GM19351 (cell line): ENCODE measurements around the gene RASGRF2.
"Not testable (repeated sequence)": the region's sequence is repeated elsewhere in the genome, so short reads cannot be mapped to it uniquely, and the experiment has no call there.

Experiments used
- ATAC-seq: cut with Tn5 transposase; IDR thresholded peaks from one replicate; pipeline ENCODE4 v1.9.1; 2021; ENCODE audit warnings: mild to moderate bottlenecking, moderate library complexity; ENCODE audit not compliant: unreplicated experiment

RASGRF2 gene

DNA sequence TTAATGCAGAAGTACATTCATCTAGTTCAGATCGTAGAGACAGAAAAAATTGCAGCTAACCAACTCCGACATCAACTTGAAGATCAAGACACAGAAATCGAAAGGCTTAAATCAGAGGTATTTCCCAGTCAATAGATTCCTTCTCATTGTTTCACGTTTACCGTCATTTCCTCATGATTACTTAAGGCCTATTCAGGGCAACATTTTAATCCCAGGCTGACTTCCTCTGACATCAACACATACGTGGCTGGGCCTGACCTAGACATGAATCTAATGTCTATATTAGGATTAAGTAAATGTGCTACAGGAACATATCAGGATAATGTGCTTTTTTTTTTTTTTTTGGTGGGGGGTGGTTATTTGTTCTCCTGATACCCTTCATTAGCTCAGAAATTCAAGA lies 107.9 kb downstream of the RASGRF2 start:
- no peak for ATAC-seq

DNA sequence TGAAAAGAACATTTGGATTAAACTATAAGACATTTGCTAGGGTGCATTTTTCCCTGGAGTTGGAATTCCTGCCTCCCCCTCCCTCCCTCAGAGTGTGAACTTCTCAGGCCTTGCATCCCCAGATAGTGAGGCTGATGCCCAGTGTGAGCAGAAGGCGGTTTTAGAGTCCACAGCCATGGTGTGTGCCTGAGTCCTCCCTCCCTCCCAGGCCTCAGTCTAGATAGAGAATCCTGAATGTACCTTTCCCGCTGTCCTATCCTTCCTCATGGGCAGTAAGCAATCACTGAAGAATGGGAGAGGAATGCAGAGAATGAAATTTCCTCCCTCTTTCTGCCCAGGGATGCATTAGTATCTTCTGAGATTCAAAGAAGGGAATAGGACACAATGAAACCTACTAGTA lies 108.5 kb downstream of the RASGRF2 start:
- ATAC-seq, result no peak

DNA sequence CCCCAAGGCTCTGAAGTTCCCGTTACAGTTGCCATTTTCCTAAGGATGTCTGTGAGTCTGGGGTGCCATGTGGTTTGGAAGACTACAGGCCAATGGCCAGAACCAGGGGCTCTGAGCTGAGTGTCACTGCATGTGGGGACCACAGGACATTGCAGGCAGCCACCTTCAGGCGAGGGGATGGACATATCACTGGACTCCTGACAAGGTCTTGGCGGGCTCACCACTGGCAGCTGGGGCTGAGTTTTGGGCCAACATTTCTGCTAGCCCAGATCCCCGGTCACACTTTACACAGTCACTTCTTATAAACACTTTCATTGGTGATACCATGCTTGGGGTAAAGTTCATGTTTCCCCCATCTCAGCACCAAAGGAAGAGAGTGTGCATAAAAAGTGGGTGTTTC lies 109.8 kb downstream of the RASGRF2 start:
- ATAC-seq, result no peak

DNA sequence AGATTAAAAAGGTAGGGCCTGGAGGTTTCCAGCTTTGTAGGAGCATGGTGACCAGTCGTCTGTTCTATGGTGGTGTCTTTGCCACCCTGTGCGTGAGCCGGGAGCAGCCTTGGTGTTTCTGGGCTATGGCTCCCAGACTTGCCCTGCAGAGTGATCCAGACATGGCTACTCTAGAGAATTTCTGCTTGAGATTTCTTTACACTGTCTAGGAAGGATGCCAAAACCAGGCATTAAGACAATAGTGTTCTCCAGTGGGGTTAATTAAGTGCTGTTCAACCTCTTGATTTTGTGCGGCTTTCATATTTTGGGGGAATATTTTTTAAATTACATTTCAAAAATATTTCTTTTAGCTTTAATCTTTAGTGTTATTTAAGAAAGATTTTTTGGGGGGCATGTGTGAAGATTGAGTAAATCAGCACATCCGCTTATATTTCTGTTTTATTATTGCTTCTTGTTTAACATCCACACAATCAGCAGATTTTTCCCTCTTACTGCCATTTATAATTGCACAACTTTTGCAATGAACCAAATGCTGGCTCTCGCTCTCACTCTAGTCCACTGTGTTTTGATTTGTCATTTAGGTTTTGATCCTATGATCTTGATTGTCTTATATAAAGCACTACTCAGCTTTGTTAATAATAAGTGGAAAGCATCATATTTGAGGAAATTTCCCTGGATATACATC lies 110.5 kb downstream of the RASGRF2 start:
- ATAC-seq, result no peak

DNA sequence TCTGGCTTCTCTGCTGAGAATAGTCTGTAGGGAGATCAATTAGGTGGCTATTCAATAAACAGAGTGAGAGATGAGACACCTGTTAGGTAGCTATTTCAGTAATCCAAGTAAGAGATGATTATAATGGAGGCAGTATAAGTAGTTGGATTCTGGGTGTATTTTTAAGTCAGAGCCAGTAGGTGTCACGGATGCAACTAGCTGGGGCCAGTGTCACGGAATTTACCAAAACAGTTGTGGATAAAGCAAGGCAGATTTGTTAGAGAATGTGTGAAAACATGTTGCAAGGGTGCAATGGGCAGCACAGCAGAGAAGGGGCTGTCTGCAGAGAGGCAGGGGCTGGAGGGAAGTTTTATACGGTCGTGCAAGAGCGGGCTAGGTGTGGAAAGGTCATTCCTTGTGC lies 114.9 kb downstream of the RASGRF2 start:
- no peak for ATAC-seq

DNA sequence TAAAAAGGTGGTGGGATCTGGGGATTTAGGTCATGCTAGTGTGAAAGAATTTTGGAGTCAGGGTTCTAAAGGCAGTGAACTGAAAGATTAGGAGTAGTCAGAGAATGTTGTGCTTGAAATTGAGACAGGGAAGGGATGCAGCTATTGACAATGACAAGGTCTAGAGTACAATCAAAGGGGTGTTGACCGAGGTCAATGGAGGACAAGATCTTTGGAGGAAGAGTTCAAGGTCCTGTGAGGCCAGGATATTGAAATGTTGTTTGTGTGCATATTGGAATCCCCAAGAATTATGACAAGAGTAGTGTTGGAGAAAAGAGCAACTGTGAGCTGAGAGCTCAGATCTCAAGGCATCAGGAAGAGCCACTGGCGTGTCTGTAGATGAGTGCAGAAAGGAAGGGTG lies 116.9 kb downstream of the RASGRF2 start:
- ATAC-seq, result no peak

DNA sequence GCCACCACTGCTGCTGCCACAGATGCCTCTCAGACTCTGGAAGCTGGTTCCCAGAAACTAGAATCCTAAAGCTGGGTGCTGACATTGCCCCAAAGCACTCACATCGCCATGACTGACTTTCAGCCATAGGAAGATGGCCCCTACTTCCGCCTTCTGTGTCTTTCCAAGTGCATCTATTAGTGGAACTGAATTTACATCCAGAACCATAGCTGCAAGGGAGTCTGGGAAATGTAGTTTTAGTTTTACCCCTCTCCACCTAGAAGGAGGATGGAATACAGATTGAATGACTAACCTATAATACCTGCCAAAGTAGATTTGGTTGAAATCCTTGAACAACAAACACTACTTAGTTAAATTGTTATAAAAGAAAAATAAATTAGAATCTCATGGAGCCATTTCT lies 118.8 kb downstream of the RASGRF2 start:
- no peak for ATAC-seq

DNA sequence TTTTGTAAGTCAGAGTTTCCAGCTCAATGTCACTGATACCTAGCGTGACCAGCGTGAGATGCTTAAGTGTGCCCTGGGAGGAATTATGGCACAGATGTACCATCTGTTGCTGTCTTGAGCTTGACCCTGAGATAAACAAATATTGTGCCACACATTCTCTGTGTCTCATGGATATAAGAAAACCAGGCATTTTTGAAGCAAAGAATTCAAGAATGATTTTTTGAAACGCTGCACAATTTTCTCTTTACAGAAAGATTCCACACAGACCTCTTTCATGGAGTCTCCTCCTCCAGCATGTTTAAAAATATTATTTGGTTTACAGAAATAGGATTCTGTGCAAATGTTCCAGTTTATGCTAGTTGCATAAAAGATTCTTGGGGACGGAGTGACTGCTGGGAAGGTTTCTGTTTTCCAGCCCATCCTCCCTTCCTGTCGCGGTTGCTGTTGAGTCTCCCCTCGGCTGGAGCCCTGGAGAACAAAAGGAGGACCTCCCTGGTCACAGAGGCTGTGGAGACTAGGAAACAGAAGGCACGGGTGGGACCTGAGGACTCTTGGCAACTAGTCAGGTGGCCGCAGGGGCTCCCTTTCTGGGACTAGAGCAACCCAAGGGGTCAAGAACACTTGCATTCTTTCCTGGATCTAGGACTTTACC lies 120.8 kb downstream of the RASGRF2 start:
- no peak for ATAC-seq

DNA sequence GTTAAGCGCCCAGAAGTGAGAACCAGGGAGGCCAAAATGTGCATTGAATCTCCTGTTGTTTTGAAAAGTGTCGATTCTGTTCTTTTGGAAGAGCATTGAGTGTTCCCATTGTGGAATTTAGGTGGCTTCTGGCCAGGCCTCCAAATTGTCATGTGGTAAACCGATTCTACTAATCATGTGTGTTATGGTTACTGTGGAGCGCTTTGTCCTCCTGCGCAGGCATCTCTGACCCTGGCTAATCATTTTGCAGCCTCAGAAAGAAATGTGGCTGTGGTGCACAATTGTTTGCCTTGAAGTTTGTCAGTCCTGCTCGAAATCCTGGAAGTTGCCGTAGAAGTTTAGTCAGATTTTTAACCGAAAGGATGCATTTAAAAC lies 121.3 kb downstream of the RASGRF2 start:
- no peak for ATAC-seq

DNA sequence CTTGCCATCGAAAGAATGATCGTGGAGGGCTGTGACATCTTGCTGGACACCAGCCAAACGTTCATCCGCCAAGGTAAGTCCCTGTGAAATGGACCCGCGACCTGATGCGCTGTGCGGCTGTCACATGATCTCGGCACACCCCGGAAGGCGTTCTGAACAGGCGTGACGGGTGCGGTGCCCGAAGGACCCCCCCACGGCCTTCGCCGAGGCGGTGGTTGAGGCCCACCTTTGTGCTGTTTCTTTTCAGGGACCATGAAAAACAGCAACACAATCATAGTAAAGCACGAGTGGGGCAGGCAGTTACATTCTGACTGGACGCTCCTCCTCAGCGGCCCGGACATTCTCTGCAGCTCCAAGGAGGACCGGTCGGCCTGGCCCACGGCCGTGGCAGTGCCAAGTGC lies 126.7 kb downstream of the RASGRF2 start:
- ATAC-seq, result no peak

DNA sequence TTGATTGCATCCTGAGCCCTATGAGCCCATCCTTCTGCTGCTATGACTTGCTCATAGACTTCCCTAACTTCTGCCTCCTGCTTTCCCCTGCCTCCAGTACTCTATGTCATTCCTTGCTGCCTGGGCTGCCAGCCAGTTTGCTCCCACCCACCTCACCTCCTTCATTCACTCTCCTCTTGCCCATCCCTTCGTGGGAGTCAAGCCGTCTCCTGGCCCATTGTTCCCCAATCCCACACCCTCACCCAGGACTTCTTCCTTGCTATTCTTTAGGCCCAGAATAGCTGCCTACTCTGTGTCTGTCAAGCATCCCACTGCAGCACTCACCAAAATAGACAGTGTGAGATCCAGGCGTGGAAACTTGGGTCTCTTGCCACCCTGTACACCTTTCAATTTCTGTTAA lies 131.0 kb downstream of the RASGRF2 start:
- no peak for ATAC-seq

DNA sequence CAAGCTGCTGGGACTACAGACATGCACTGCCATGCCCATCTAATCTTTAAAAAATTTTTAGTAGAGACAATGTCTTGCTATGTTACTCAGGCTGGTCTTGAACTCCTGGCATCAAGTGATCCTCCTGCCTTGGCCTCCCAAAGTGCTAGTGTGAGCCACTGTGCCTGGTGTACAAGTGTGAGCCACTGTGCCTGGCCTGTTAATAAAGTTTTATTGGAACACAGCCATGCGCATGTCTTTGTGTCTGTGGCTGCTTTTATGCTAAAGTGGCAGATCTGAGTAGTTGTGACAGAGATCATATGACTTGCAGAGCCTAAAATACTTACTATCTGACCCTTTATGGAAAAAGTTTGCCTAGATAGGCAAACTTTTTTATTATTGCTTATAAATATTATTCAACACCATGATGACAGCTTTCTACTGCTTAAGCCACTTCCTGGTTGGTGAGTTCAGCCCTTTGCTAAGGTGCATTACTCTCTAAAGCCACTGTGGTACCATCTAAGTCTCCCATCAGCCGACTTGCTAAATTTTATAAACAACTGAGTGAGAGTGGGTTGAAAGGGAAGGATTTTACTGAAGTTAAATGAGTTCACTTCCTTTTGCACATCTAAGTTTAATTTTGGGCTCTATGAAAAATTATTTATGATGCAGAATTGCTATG lies 133.5 kb downstream of the RASGRF2 start:
- ATAC-seq, result no peak

DNA sequence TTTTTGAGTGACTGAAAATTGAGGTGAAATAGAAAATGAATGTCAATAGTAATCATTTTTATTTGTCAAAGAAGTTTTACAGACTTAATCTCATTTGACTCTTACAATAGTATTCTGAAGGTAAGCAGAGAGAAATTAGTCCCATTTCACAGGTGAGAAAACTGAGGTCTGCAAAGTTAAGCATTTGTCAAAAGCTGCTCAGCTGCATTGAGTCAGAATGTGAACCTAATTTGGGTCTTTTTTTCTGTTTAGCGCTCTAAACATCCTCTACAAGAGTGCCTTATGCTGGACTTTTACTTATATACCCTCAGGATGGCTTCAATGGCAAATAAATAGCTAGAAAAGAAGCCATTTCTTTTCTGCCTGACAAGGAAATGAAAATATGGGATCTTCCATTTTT lies 135.7 kb downstream of the RASGRF2 start:
- no peak for ATAC-seq

DNA sequence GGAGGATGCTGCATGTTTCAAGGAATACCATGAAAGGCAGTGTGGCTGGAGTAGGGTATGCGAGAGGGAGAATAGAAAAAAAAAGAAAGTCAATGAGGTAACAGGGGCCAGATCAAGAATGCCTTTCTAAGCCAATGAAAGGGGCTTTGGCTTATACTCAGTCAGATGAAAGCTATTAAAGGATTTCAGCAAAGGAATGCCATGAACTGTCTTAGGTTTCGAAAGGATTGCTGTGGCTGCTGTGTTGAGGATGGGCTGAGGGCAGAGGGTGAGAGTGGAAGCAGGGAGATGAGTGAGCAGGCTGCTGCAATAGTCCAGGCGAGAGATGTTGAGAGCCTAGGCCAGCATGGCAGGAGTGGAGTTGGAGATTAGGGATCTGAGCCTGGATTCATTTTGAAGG lies 137.6 kb downstream of the RASGRF2 start:
- no peak for ATAC-seq

DNA sequence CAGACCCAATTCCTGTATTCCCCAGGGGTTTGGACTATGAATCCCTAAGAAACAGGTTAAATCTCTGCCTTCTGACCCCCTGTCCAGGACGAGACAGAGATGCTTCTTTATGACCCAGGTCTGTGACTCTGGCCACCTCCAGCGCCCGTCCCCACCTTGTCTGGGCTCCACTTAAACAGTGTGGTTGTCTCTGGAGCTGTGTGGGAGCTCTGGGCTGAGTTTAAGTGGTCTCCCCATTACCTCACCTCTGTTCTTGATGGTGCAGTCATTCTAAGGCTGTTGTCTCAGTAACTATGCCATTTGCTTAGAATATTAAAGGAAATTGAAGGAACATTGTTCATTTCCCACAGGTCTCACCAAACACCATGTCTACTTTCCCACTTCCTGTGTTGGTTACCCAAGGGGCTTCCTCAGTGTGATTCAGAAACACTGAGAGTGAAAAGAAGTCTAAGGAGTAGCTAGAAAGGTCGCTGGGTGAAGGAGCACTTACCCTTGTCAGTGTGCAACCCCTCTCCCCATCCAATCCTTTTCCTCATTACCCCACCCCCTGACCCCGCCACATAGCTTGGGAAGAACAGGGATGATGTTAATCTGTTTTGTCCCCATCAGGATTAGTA lies 145.2 kb downstream of the RASGRF2 start:
- ATAC-seq, result no peak

DNA sequence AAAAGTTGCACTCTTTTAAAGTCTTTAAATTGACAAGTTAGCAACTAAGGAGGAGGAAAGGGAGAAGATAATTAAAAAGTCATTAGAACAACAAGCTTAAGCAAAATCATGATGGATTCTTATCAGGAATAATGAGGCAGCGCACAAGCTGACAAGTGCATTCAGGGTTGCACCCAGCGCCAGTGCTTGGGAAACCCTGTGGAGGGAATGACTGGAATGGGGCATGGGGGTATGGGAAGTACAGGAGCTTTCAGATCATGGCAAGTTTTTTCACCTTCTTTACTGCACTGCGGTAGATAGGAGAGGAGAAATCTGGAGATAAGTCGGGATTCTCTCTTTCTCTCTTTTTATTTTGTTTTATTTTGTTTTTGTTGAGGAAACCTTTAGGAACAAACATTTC lies 155.1 kb downstream of the RASGRF2 start:
- no peak for ATAC-seq

DNA sequence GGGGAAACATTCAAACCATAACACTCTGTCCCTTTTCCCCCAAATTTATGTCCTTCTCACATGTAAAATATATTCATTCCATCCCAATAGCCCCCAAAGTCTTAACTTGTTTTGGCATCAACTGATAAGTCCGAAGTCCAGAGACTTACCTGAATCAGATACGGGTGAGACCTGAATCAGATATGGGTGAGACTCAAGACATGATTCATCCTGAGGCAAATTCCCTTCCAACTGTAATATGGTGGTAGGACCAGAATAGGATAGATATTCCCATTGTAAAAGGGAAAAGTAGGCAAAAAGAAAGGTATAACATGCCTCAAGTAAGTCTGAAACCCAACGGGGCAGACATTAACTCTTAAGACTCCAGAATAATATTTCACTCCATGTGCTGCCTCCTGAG lies 157.4 kb downstream of the RASGRF2 start:
- ATAC-seq, result no peak

DNA sequence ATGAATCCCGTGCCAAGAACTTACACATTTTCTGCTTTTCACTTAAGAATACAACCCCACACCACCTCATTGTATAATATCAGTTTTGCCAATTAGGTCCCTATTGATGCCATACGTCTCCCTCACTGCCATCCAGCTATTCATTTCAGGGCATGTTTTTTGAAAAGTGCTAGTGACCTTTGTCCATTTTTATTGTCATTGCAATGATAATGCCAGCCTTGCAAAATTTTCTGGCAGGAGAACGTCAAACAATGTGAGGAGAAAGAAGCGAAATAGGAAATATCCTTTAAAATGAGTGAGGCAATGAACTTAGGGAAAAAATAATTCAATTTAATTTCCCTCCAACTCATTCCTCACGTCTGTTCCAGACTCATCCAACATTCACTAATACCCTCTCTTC lies 161.1 kb downstream of the RASGRF2 start:
- no peak for ATAC-seq

DNA sequence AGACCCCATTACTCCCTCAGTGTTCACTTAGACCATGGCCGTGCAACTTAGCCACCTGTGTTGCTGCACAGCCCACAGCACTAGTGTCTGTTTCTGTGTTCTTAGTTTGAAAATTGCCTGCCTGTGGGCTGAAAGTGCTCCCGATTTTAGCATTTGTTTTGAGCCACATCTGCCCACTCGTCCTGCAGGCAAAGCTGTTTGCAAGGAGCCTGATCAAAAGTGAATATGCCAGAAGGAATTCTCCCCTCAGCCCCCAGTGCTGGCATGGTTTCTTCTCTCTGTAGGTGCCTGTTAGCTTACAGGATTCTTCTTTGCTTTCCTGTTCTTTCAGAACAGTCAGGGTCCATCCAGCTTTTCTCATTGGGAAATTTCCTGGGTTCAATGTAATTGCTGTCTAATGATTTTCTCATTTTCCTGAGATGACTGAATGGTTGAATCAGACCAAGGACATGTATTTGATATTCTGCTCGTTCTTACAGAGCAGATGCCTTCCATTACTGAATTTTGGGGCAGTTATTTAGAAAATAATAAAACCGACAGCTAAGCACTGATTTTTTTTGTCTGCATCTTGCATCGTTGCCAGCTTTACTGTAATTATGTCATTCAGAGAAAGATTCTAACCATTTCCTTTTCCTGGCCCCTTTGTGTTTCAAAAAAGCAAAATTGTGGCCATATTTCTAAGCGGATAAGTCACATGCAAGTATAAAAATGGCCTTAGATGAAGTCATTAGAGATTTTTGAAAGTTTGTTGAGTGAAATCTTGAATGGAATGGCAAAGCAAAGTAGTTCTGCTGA lies 161.9 kb downstream of the RASGRF2 start:
- no peak for ATAC-seq

DNA sequence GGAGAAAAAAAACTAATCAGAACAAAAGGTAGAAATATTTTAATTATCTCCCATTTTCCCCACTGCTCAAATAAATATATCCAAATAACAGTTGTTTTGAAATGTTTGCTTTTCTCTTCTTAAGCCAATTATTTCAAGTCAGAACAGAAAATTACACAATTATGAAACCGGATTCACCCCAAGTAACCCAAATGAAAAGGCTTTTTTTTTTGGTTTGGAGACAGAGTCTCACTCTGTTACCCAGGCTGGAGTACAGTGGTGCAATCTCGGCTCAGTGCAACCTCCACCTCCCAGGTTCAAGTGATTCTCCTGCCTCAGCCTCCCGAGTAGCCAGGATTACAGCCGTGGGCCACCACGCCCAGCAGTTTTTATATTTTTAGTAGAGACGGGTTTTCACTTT lies 164.5 kb downstream of the RASGRF2 start:
- not testable (repeated sequence) for ATAC-seq

DNA sequence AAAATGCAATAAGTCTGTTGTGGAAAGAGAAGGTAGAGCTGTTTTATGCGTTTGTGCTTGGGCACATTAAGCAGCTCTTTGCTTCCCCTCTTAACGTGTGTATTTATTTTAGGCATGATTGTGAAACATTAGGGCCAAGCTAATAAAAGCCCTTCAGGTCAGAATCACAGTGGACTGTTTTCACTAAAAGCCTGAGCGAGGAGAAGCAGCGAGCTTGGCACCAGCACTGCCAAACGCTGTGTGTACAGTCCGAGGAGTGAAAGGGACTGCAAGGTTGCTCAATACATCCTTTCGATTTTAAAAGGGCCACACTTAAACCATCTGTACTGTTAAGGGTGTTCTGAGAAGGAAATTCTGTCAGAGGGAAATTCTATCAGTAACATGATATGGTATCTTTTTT lies 165.8 kb downstream of the RASGRF2 start:
- no peak for ATAC-seq
